GM20000 (cell line): ENCODE results near the gene LEPR.

Experiments used
- DNase-seq: peaks from one replicate; pipeline ENCODE4 v3.0.0; 2012; ENCODE audit warnings: low spot score
- TF ChIP-seq, protein P1 (sequence below): IDR thresholded peaks from 2 replicates; pipeline ENCODE4 v1.5.1; 2012; ENCODE audit warnings: mild to moderate bottlenecking, control low read depth; ENCODE audit errors: extremely low read depth, missing control alignments

Gene LEPR

DNA sequence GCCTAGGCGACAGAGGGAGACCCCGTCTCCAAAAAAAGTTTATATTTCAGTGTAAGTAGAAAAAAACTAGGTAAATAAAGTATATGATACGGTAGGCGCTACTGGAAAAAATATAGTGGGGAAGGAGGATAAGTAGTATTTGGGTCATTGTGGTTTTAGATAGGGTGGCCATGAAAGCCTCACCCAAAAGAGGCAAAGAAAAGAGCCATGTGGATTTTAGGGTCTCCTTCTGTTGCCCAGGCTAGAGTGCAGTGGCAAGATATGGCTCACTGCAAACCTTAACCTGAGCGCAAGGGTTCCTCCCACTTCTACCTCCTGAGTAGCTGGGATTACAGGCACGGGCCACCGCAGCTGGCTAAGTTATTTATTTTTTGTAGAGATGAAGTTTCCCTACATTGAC lies 17.1 kb downstream of the LEPR start:
- DNase-seq, result no peak
- TF ChIP-seq, protein P1, sequence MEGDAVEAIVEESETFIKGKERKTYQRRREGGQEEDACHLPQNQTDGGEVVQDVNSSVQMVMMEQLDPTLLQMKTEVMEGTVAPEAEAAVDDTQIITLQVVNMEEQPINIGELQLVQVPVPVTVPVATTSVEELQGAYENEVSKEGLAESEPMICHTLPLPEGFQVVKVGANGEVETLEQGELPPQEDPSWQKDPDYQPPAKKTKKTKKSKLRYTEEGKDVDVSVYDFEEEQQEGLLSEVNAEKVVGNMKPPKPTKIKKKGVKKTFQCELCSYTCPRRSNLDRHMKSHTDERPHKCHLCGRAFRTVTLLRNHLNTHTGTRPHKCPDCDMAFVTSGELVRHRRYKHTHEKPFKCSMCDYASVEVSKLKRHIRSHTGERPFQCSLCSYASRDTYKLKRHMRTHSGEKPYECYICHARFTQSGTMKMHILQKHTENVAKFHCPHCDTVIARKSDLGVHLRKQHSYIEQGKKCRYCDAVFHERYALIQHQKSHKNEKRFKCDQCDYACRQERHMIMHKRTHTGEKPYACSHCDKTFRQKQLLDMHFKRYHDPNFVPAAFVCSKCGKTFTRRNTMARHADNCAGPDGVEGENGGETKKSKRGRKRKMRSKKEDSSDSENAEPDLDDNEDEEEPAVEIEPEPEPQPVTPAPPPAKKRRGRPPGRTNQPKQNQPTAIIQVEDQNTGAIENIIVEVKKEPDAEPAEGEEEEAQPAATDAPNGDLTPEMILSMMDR, result no peak

DNA sequence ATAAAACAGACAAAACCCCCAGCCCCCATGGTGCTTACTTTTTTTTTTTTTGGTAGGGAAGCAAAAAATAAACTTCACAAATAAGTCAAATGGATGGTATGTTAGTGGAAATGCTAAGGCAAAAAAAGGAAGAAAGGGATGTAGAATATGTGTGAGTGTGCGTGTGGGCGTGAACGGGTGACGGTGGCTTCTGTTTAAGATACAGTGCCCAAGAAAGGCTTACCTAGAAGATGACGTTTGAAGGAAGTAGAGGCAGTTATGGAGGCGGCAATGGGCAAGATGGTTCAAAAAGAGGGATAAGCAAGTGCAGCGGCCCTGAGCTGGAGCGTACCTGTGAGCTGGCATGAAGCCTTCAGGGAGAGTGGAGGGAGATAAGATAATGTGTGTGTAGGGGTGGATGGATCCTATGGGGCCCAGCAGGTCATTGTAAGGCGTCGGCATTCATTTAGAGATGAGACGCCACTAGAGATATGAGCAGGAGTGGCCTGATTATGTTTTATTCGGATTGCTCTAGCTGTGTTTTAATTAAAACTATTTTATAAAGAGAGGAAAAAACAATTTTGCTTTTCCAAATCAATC lies 19.9 kb downstream of the LEPR start:
- no peak for DNase-seq
- TF ChIP-seq, protein P1, result no peak

DNA sequence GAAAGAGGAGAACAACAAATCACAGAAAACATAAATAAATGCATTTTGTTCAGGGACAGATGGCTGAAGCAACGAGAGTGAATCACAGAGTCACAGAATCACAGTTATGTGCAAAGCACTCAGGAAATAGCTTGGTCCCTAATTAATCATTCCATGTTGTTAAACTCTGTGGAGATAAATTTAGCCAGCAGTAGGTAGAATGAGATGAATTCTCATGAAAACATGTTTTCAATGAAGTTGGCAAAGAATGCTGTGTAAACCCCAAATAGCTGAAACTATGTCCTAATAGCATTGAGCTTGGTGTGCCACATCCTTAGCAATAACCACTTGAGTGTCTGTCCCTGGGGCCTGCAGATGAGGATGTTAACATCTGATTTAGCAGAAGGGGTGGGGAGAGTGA lies 20.4 kb downstream of the LEPR start:
- no peak for DNase-seq
- TF ChIP-seq, protein P1, result no peak

DNA sequence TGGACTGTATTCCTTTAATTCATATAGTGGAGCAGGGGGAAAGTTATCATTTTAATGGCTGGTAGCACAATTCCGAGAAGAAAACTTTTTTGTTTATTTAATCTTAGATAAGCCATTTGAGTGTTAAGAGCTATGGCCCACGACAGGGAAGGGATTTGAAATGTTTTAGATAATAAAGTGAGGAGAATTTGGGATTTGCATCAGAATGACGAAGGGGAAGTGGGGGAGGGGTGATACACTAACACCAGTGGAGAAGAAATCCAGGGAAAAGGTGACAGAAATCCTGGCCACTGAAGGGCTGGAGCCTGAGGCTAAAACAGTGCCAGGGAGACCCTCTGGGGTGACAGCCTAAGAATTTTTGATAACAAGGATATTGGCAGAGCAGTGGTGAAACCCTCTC lies 21.0 kb downstream of the LEPR start:
- no peak for DNase-seq
- TF ChIP-seq, protein P1, result no peak

DNA sequence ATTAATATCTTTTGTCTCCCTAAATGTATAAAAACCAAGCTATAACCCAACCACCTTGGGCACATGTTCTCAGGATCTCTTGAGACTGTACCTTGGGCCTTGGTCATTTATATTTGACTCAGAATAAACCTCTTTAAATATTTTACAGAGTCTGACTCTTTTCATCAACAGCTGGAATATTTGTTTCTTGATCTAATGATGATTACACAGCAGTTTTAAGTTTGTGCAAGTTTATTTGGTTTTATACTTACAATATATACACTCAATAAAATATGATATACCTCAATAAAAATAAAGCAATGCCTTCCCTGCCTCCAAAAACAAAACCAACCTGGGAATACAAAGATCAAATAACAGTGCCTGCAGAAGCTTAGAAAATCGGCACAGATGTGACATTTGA lies 22.0 kb downstream of the LEPR start:
- no peak for DNase-seq
- TF ChIP-seq, protein P1, result no peak

DNA sequence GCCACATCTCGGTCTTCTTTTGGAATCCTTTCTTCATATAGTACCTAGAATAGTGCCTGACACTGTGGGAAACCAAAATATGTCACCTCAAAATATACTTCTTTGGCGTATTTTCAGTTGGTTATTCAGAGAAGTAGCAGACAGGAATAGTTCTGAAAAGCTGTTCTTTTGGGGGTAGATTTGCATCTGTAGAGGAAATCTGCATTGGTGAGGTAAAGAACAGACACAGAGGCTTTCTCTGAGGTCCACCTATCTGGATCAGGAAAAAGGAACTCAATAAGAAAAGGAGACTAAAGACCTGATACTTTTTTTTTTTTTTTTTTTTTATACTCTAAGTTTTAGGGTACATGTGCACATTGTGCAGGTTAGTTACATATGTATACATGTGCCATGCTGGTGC lies 23.2 kb downstream of the LEPR start:
- TF ChIP-seq, protein P1, result no peak
- no peak for DNase-seq

DNA sequence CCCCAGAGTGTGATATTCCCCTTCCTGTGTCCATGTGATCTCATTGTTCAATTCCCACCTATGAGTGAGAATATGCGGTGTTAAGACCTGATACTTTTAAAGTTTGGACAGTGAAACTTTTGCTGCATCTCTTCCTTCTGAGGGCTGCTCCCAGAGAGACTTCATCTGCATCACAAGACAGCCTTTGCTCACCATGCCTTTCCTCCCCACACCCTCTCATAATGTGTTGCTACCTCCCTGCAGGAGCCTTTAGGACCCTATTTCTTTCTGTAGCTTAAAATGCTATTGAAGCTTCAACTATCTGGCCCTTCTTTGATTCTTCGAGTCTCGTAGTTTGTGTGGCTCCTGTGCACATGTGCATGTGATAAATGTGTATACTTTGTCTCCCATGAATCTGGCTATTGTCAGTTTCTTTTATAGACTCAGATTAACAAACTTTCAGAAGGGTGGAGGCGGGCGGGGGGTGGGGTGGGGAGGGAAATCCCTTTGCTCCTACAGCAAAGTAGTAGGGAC lies 23.7 kb downstream of the LEPR start:
- TF ChIP-seq, protein P1, result no peak
- DNase-seq, result no peak
